HEK293 (cell line): ENCODE results near the gene FOXC1.

Source experiments
- CTCF ChIA-PET: fragments of 350-600 bp; formaldehyde crosslinking; extraction: SDS; loops from one replicate; lab custom pipeline; 2021; ENCODE audit warnings: antibody characterized with exemption; lab: Yijun Ruan, JAX
- POLR2A ChIA-PET: fragments of 300-600 bp; formaldehyde crosslinking; extraction: SDS; loops from one replicate; lab custom pipeline; 2020; ENCODE audit warnings: antibody characterized with exemption, inconsistent platforms; lab: Yijun Ruan, JAX
- H3K27ac ChIP-seq: fragments of 200-500 bp; sonication (Bioruptor generic); 2 replicates; pipeline ENCODE4 v1.5.1; 2014; ENCODE audit warnings: low read depth, low read length, control low read depth, inconsistent platforms; ENCODE audit errors: extremely low read depth
- H3K36me3 ChIP-seq, 2 experiments: fragments of 200-500 bp in 1 of 2; sonication (Bioruptor generic) in 1 of 2; 1 replicate in 1 of 2; 2 replicates in 1 of 2; pipeline ENCODE4 v1.5.1; 2014 to 2017; ENCODE audit warnings: inconsistent platforms in 2 of 2, low read length in 2 of 2; ENCODE audit not compliant: control insufficient read depth in 2 of 2, insufficient read depth in 1 of 2
- H3K4me1 ChIP-seq: fragments of 200-500 bp; sonication (Bioruptor generic); 2 replicates; pipeline ENCODE4 v1.5.1; 2014; ENCODE audit warnings: mild to moderate bottlenecking, low read length, inconsistent platforms; ENCODE audit not compliant: control insufficient read depth, insufficient read depth
- H3K4me3 ChIP-seq: 2 replicates; pipeline ENCODE4 v1.5.1; 2011; ENCODE audit warnings: low read depth, mild to moderate bottlenecking, control low read depth, low read length, moderate library complexity
- H3K9me3 ChIP-seq: fragments of 200-500 bp; sonication (Bioruptor generic); 2 replicates; pipeline ENCODE4 v1.5.1; 2014; ENCODE audit warnings: low read depth, low read length, inconsistent platforms; ENCODE audit not compliant: control insufficient read depth, insufficient read depth
- EGR2 ChIP-seq: fragments of 450-650 bp; formaldehyde crosslinking; IDR thresholded peaks from 2 replicates; pipeline ENCODE4 v1.5.1; 2016; ENCODE audit warnings: low read depth, missing biosample characterization, missing genetic modification characterization
- KLF17 ChIP-seq: fragments of 450-650 bp; formaldehyde crosslinking; IDR thresholded peaks from 2 replicates; pipeline ENCODE4 v1.5.1; 2016; ENCODE audit warnings: missing biosample characterization, missing genetic modification characterization
- PRDM6 ChIP-seq: fragments of 450-650 bp; formaldehyde crosslinking; IDR thresholded peaks from 2 replicates; pipeline ENCODE4 v1.5.1; 2017; ENCODE audit warnings: missing biosample characterization, missing genetic modification characterization
- REST ChIP-seq: fragments of 450-650 bp; formaldehyde crosslinking; IDR thresholded peaks from 2 replicates; pipeline ENCODE4 v1.5.1; 2016; ENCODE audit warnings: missing biosample characterization, missing genetic modification characterization
- ZBTB10 ChIP-seq: fragments of 450-650 bp; formaldehyde crosslinking; IDR thresholded peaks from 2 replicates; pipeline ENCODE4 v1.5.1; 2016; ENCODE audit warnings: missing biosample characterization, missing genetic modification characterization
- ZBTB8A ChIP-seq: fragments of 450-650 bp; formaldehyde crosslinking; IDR thresholded peaks from 2 replicates; pipeline ENCODE4 v1.5.1; 2016; ENCODE audit warnings: missing biosample characterization, missing genetic modification characterization
- ZNF121 ChIP-seq: fragments of 450-650 bp; formaldehyde crosslinking; IDR thresholded peaks from 2 replicates; pipeline ENCODE4 v1.5.1; 2016; ENCODE audit warnings: missing biosample characterization, missing genetic modification characterization
- ZNF148 ChIP-seq: fragments of 450-650 bp; formaldehyde crosslinking; IDR thresholded peaks from 2 replicates; pipeline ENCODE4 v1.5.0; 2017; ENCODE audit warnings: missing biosample characterization, missing genetic modification characterization, borderline replicate concordance
- ZNF174 ChIP-seq: fragments of 450-650 bp; formaldehyde crosslinking; IDR thresholded peaks from 2 replicates; pipeline ENCODE4 v1.5.0; 2017; ENCODE audit warnings: missing biosample characterization, mild to moderate bottlenecking, missing genetic modification characterization
- ZNF214 ChIP-seq: fragments of 450-650 bp; formaldehyde crosslinking; IDR thresholded peaks from 2 replicates; pipeline ENCODE4 v1.5.1; 2017; ENCODE audit warnings: missing biosample characterization, mild to moderate bottlenecking, missing genetic modification characterization, borderline replicate concordance
- ZNF514 ChIP-seq: fragments of 450-650 bp; formaldehyde crosslinking; IDR thresholded peaks from 2 replicates; pipeline ENCODE4 v1.5.1; 2016; ENCODE audit warnings: missing biosample characterization, missing genetic modification characterization
- ZNF560 ChIP-seq: fragments of 450-650 bp; formaldehyde crosslinking; IDR thresholded peaks from 2 replicates; pipeline ENCODE4 v1.5.1; 2017; ENCODE audit warnings: missing biosample characterization, missing genetic modification characterization, borderline replicate concordance
- ZNF585B ChIP-seq: fragments of 450-650 bp; formaldehyde crosslinking; IDR thresholded peaks from 2 replicates; pipeline ENCODE4 v1.5.1; 2016; ENCODE audit warnings: missing biosample characterization, missing genetic modification characterization
- ZNF596 ChIP-seq: fragments of 450-650 bp; IDR thresholded peaks from 2 replicates; pipeline ENCODE4 v1.5.0; 2018; ENCODE audit warnings: missing biosample characterization, mild to moderate bottlenecking, missing genetic modification characterization, moderate library complexity
- ZNF600 ChIP-seq: fragments of 450-650 bp; formaldehyde crosslinking; IDR thresholded peaks from 2 replicates; pipeline ENCODE4 v1.5.1; 2016; ENCODE audit warnings: missing biosample characterization, missing genetic modification characterization
- ZNF76 ChIP-seq: fragments of 450-650 bp; formaldehyde crosslinking; IDR thresholded peaks from 2 replicates; pipeline ENCODE4; 2016; ENCODE audit warnings: low read depth, missing biosample characterization, missing genetic modification characterization, borderline replicate concordance

Gene FOXC1

GRCh38 chr6:1657116-1657770, 47.5 kb downstream of the FOXC1 start:
- Histone ChIP-seq H3K4me1 (0 out of 2 replicates have a peak, but pooled peaks cover 5% of the 10 kb centered on the region), H3K4me3 (no peak overlapping the region)
- 0 out of 2 replicates have a peak, but pooled peaks have one; percentile 12 for TF ChIP-seq EGR2
- TF ChIP-seq ZBTB8A (tag by site-specific recombination) = no peak
- no peak for TF ChIP-seq ZNF560 (tag by site-specific recombination)
- peak; percentile 91 for TF ChIP-seq REST
- no peak for TF ChIP-seq ZNF121 (tag by site-specific recombination)
- TF ChIP-seq ZNF174 = no peak
- no peak for TF ChIP-seq ZNF148
- TF ChIP-seq ZNF514 (tag by site-specific recombination) = no peak
- TF ChIP-seq KLF17 (tag by site-specific recombination) = no peak
- no peak for TF ChIP-seq ZNF76 (tag by site-specific recombination)
- 0 out of 2 replicates have a peak, but pooled peaks have one; percentile 22 for TF ChIP-seq ZNF600 (tag by site-specific recombination)
- TF ChIP-seq ZNF585B (tag by site-specific recombination) = no peak
- no peak for TF ChIP-seq ZNF596
- TF ChIP-seq PRDM6 (tag by site-specific recombination) = no peak
- no peak for TF ChIP-seq ZBTB10 (tag by site-specific recombination)
- no peak for TF ChIP-seq ZNF214 (tag by site-specific recombination)
- TF ChIP-seq, all 188 proteins: peak for 3
- Histone ChIP-seq H3K36me3 (no peaks in the 10 kb centered on the region), H3K9me3 (no peaks in the 10 kb centered on the region), H3K27ac (peak overlapping the region; percentile 18; the same call in 1 of the 2 replicates)
- ChIA-PET CTCF (no interaction called here), POLR2A (no interaction called here)
